ENCODE measurements around the gene SMYD3. TPM values are rescaled to one million over a fixed set of nuclear protein-coding genes. Genes with fewer than 3 reads are reported as not detected.
A peak's percentile ranks its signal among the peaks of the same experiment; 100 is the strongest.

The SMYD3 gene
- total and polyA plus RNA-seq, 2 of the 13 experiments (the other 11 are each of a cell fraction or from before 2014, with no cell fraction given), result 27.7 to 35.8 TPM

DNA sequence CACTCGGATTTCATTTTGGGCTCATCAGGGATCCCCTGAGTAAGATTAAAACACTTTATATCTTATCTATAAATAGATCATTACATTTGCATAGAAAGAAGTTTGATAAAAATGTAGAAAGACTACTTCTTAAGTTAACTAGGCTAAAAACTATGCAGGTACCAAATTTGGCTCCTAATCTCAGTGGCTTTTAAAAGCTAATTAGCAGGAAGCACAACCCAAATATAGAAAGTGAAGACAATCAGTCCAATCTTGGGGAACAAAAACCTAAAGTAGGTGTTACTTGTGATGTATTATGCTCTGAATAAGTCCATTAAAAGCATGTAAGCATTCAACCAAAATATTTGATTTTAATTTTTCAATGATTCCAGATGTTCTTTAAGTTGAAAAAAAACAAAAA is 35.4 kb downstream of the SMYD3 start (continued):
- TF ChIP-seq PRPF4 (IDR thresholded peaks at IDR 0.05; ENCODE audit: low read depth, low read length, poor library complexity, severe bottlenecking) (no peak), ZNF556 (CRISPR knock-in tag; IDR thresholded peaks at IDR 0.05; ENCODE audit: borderline replicate concordance) (no peak)
- TF ChIP-seq, protein P1, sequence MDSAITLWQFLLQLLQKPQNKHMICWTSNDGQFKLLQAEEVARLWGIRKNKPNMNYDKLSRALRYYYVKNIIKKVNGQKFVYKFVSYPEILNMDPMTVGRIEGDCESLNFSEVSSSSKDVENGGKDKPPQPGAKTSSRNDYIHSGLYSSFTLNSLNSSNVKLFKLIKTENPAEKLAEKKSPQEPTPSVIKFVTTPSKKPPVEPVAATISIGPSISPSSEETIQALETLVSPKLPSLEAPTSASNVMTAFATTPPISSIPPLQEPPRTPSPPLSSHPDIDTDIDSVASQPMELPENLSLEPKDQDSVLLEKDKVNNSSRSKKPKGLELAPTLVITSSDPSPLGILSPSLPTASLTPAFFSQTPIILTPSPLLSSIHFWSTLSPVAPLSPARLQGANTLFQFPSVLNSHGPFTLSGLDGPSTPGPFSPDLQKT (CRISPR knock-in tag; IDR thresholded peaks at IDR 0.05; ENCODE audit: borderline replicate concordance), result no peak

DNA sequence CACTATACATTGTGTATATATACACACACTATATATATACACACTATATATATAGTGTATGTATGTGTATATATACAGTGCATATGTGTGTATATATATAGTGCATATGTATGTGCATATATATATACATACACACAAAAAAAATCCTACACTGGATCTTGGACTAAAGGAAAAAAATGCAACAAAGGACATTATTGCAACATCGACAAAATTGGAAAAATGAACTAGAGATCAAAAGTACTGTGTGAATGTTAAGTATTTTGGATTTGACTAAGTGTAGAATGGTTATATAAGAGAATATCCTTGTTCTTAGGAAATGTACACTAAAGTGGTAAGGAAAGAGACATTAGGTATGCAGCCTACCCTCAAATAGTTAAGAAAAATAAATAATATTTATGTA is 36.5 kb downstream of the SMYD3 start:
- H3K36me3 ChIP-seq (replicated peaks in 1 of 2; ENCODE audit: control insufficient read depth in 1 of 2, insufficient read depth in 2 of 2, low read length in 2 of 2), result no peaks in the 10 kb centered on the region
- H3K4me2 ChIP-seq (ENCODE audit: low read depth, low read length), result no peak overlapping the region
- no peak overlapping the region for H3K9ac ChIP-seq (ENCODE audit: insufficient read depth, low read depth, low read length)
- FAIRE-seq (no peak), DNase-seq (ENCODE audit: low spot score) (no peak), ATAC-seq (no peak)
- no peak overlapping the region for H3K27ac ChIP-seq (ENCODE audit: extremely low read length, insufficient read depth, low read length)
- H3K9me3 ChIP-seq (ENCODE audit: low read length), result no peaks in the 10 kb centered on the region
- ChIA-PET CTCF (ENCODE audit: low intra/inter-chr PET ratio, low total read pairs) (no interaction called here), POLR2A (no interaction called here)
- H3K4me3 ChIP-seq (replicated peaks in 1 of 3; ENCODE audit: insufficient read depth in 1 of 3, low read depth in 2 of 3, low read length in 3 of 3), result no peak overlapping the region
- no peaks in the 10 kb centered on the region for H4K20me1 ChIP-seq (ENCODE audit: insufficient read depth, low read length)
- TF ChIP-seq ZNF20 (CRISPR knock-in tag; IDR thresholded peaks at IDR 0.05) (no peak), MAFF (IDR thresholded peaks at IDR 0.05; ENCODE audit: low read depth, low read length) (peak; percentile 85), CEBPB (IDR thresholded peaks at IDR 0.05; ENCODE audit: borderline replicate concordance, low read depth, low read length) (0 out of 2 replicates have a peak, but pooled peaks have one; percentile 47), MAFK (conservative IDR thresholded peaks at IDR 0.05 in 1 of 2, IDR thresholded peaks at IDR 0.05 in 1 of 2; ENCODE audit: low read length in 2 of 2) (peak; percentile 73 to 87), STAG1 (CRISPR knock-in tag; IDR thresholded peaks at IDR 0.05) (no peak)
- no peaks in the 10 kb centered on the region for H3K27me3 ChIP-seq (ENCODE audit: control insufficient read depth in 1 of 2, insufficient read depth in 2 of 2, low read length in 2 of 2)
- in situ Hi-C loops (cut with HindIII; ENCODE audit: extremely low pct_ligation_motif_present, low pct_unique_long_range_greater_than_20kb), result no loop called here
- 84% methylated on average over 1 of the region's 1 CpG for WGBS (ENCODE audit: low lambda C conversion rate)
- H3K4me1 ChIP-seq (ENCODE audit: insufficient read depth, low read length), result no peaks in the 10 kb centered on the region
- no TSS peak for BruUV-seq (replicated peaks)
- no peaks in the 10 kb centered on the region for H3K79me2 ChIP-seq (ENCODE audit: insufficient read depth, low read length)
- intact Hi-C loops (cut with micrococcal nuclease; ENCODE audit: unreplicated experiment), result no loop called here
- no peak overlapping the region for H2AFZ ChIP-seq (ENCODE audit: low read length)
